Measurements from ENCODE around the gene DAAM1. TPM values are rescaled to one million over a fixed set of nuclear protein-coding genes. Genes with fewer than 3 reads are reported as not detected.

DAAM1 gene
- total RNA-seq, 3 donors from 2014 or later (not counting 1 experiment from before 2014, with no cell fraction given), result 10.9 to 31.4 (median 12.6) TPM

- H3K4me1 Mint-ChIP-seq, result peaks cover 0 to 5% of the 10 kb centered on the region in 2 donors
- no peak for TF ChIP-seq CTCF (IDR thresholded peaks at IDR 0.05)
- Histone ChIP-seq H3K36me3 (ENCODE audit: control insufficient read depth, insufficient read depth, low read length) (no peaks in the 10 kb centered on the region), H3K4me3 (ENCODE audit: low read length) (no peak overlapping the region), H3K4me1 (ENCODE audit: control insufficient read depth, insufficient read depth, low read length) (no peaks in the 10 kb centered on the region), H3K27me3 (ENCODE audit: control insufficient read depth, insufficient read depth, low read length) (no peaks in the 10 kb centered on the region), H3K9me3 (ENCODE audit: control insufficient read depth, insufficient read depth, low read length) (no peaks in the 10 kb centered on the region), H3K27ac (ENCODE audit: low read length) (no peak overlapping the region)
- ATAC-seq (no peak), DNase-seq (no peak)
- no peaks in the 10 kb centered on the region for H3K36me3 Mint-ChIP-seq
- WGBS (ENCODE audit: insufficient coverage), result 100% methylated on average over 4 of the region's 5 CpGs
- intact Hi-C loops (cut with micrococcal nuclease), result no loop called here
- H3K4me3 Mint-ChIP-seq, result no peak overlapping the region
- no peaks in the 10 kb centered on the region for H3K9me3 Mint-ChIP-seq
- no peak overlapping the region for H3K27ac Mint-ChIP-seq
- H3K27me3 Mint-ChIP-seq (ENCODE audit: low read depth in 2 of 2), result no peaks in the 10 kb centered on the region
Measured at GRCh38 chr14:59314953-59315599, 126.6 kb downstream of the DAAM1 start.

- Histone ChIP-seq H3K4me1 (ENCODE audit: control insufficient read depth, insufficient read depth, low read length) (no peaks in the 10 kb centered on the region), H3K36me3 (ENCODE audit: control insufficient read depth, insufficient read depth, low read length) (no peaks in the 10 kb centered on the region), H3K27me3 (ENCODE audit: control insufficient read depth, insufficient read depth, low read length) (no peaks in the 10 kb centered on the region), H3K9me3 (ENCODE audit: control insufficient read depth, insufficient read depth, low read length) (no peaks in the 10 kb centered on the region), H3K4me3 (ENCODE audit: low read length) (no peak overlapping the region), H3K27ac (ENCODE audit: low read length) (no peak overlapping the region)
- Mint-ChIP-seq H3K4me3 (no peak overlapping the region), H3K27ac (no peak overlapping the region), H3K27me3 (ENCODE audit: low read depth in 2 of 2) (no peaks in the 10 kb centered on the region), H3K36me3 (no peaks in the 10 kb centered on the region), H3K9me3 (no peaks in the 10 kb centered on the region), H3K4me1 (peaks cover 5 to 6% of the 10 kb centered on the region in 2 donors)
- no peak for ATAC-seq
- TF ChIP-seq CTCF (IDR thresholded peaks at IDR 0.05), result no peak
- no CpG with 5 or more reads among the region's 1 CpG for WGBS (ENCODE audit: insufficient coverage)
- no peak for DNase-seq
- intact Hi-C loops (cut with micrococcal nuclease), result no loop called here
Measured at GRCh38 chr14:59316151-59316830, 127.8 kb downstream of the DAAM1 start.

- TF ChIP-seq CTCF (IDR thresholded peaks at IDR 0.05), result no peak
- no peaks in the 10 kb centered on the region for H3K36me3 ChIP-seq (ENCODE audit: control insufficient read depth, insufficient read depth, low read length)
- H3K4me1 ChIP-seq (ENCODE audit: control insufficient read depth, insufficient read depth, low read length), result no peaks in the 10 kb centered on the region
- WGBS (ENCODE audit: insufficient coverage), result 100% methylated on average over 2 of the region's 2 CpGs
- H3K27me3 ChIP-seq (ENCODE audit: control insufficient read depth, insufficient read depth, low read length), result no peaks in the 10 kb centered on the region
- H3K4me3 Mint-ChIP-seq, result no peak overlapping the region
- H3K9me3 Mint-ChIP-seq, result no peaks in the 10 kb centered on the region
- H3K27me3 Mint-ChIP-seq (ENCODE audit: low read depth in 2 of 2), result no peaks in the 10 kb centered on the region
- H3K4me1 Mint-ChIP-seq, result peaks cover 5 to 9% of the 10 kb centered on the region in 2 donors
- H3K27ac Mint-ChIP-seq, result no peak overlapping the region
- H3K9me3 ChIP-seq (ENCODE audit: control insufficient read depth, insufficient read depth, low read length), result no peaks in the 10 kb centered on the region
- ATAC-seq (no peak), DNase-seq (no peak)
- no peak overlapping the region for H3K4me3 ChIP-seq (ENCODE audit: low read length)
- no peaks in the 10 kb centered on the region for H3K36me3 Mint-ChIP-seq
- H3K27ac ChIP-seq (ENCODE audit: low read length), result no peak overlapping the region
- intact Hi-C loops (cut with micrococcal nuclease), result no loop called here
Measured at GRCh38 chr14:59317346-59317745, 128.9 kb downstream of the DAAM1 start.

Data from natural killer cell (primary cell).